Measurements from ENCODE around the gene CCDC171. TPM values are rescaled to one million over a fixed set of nuclear protein-coding genes. Genes with fewer than 3 reads are reported as not detected.

The CCDC171 gene
- total and polyA plus RNA-seq, 8 donors, result 1.5 to 3.7 (median 2.7) TPM

- H3K4me3 ChIP-seq, result no peak overlapping the region
- H3K9me3 ChIP-seq, result no peaks in the 10 kb centered on the region
- ATAC-seq (no peak), DNase-seq (no peak), FAIRE-seq (no peak)
- H3K4me1 ChIP-seq, result peaks cover 0 to 5% (median 0%) of the 10 kb centered on the region in 3 donors
- H3K27me3 ChIP-seq, result no peaks in the 10 kb centered on the region
- no peaks in the 10 kb centered on the region for H3K36me3 ChIP-seq
- intact Hi-C loops (cut with DNase I), result no loop called here
- 93 to 94% methylated on average over 1 of the region's 1 CpG for WGBS, 2 donors
- TF ChIP-seq, protein P1, sequence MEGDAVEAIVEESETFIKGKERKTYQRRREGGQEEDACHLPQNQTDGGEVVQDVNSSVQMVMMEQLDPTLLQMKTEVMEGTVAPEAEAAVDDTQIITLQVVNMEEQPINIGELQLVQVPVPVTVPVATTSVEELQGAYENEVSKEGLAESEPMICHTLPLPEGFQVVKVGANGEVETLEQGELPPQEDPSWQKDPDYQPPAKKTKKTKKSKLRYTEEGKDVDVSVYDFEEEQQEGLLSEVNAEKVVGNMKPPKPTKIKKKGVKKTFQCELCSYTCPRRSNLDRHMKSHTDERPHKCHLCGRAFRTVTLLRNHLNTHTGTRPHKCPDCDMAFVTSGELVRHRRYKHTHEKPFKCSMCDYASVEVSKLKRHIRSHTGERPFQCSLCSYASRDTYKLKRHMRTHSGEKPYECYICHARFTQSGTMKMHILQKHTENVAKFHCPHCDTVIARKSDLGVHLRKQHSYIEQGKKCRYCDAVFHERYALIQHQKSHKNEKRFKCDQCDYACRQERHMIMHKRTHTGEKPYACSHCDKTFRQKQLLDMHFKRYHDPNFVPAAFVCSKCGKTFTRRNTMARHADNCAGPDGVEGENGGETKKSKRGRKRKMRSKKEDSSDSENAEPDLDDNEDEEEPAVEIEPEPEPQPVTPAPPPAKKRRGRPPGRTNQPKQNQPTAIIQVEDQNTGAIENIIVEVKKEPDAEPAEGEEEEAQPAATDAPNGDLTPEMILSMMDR (IDR thresholded peaks at IDR 0.05), result no peak
- H3K27ac ChIP-seq, result no peak overlapping the region
Measured at GRCh38 chr9:15512204-15512603, 40.6 kb upstream of the CCDC171 start.

DNA sequence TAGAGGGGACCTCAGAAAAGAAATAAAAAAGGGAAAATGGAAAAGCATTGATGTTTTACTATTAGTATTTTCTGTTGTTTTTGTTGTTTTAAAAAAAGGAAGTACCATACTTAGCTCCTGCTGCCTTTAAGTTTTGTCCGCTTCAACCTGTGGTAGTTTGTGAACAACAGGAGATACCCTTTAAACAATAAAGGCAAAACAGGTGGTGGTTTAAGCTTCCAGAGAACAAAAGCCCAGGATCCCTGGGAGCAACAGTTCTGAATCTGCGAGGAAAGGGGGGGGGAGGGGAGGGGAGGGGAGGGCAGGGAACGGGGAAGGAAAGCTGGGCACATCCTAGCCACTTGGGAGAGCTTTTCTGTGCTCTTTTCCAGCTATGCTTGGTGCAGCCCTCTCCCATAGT lies 40.0 kb upstream of the CCDC171 start:
- no peak for FAIRE-seq
- ATAC-seq, result no peak
- TF ChIP-seq, protein P1 (IDR thresholded peaks at IDR 0.05), result no peak
- Histone ChIP-seq H3K27me3 (no peaks in the 10 kb centered on the region), H3K4me3 (no peak overlapping the region), H3K4me1 (peaks cover 0 to 5% (median 0%) of the 10 kb centered on the region in 3 donors), H3K9me3 (no peaks in the 10 kb centered on the region), H3K36me3 (no peaks in the 10 kb centered on the region), H3K27ac (no peak overlapping the region)
- WGBS, 2 donors, result 69 to 79% methylated on average over 3 of the region's 3 CpGs
- intact Hi-C loops (cut with DNase I), result no loop called here
- DNase-seq, result no peak

- Histone ChIP-seq H3K4me3 (no peak overlapping the region), H3K4me1 (peaks cover 0 to 5% (median 0%) of the 10 kb centered on the region in 3 donors), H3K36me3 (no peaks in the 10 kb centered on the region), H3K27ac (no peak overlapping the region), H3K9me3 (no peaks in the 10 kb centered on the region), H3K27me3 (no peaks in the 10 kb centered on the region)
- FAIRE-seq (no peak), ATAC-seq (no peak), DNase-seq (no peak)
- TF ChIP-seq, protein P1 (IDR thresholded peaks at IDR 0.05), result no peak
- WGBS, 2 donors, result 52 to 54% methylated on average over 1 of the region's 1 CpG
- intact Hi-C loops (cut with DNase I), result no loop called here
Measured at GRCh38 chr9:15513335-15513734, 39.5 kb upstream of the CCDC171 start.

- no peak for FAIRE-seq
- H3K4me3 ChIP-seq, result no peak overlapping the region
- WGBS, 2 donors, result 86 to 93% methylated on average over 2 of the region's 2 CpGs
- no peak for DNase-seq
- H3K27me3 ChIP-seq, result no peaks in the 10 kb centered on the region
- intact Hi-C loops (cut with DNase I), result no loop called here
- ATAC-seq, result no peak
- no peaks in the 10 kb centered on the region for H3K4me1 ChIP-seq
- H3K36me3 ChIP-seq, result no peaks in the 10 kb centered on the region
- TF ChIP-seq, protein P1 (IDR thresholded peaks at IDR 0.05), result no peak
- no peak overlapping the region for H3K27ac ChIP-seq
- H3K9me3 ChIP-seq, result no peaks in the 10 kb centered on the region
Measured at GRCh38 chr9:15519831-15520230, 33.0 kb upstream of the CCDC171 start.

- intact Hi-C loops (cut with DNase I), result no loop called here
- no peak overlapping the region for H3K4me3 ChIP-seq
- H3K9me3 ChIP-seq, result no peaks in the 10 kb centered on the region
- no peaks in the 10 kb centered on the region for H3K36me3 ChIP-seq
- DNase-seq, result no peak
- FAIRE-seq, result no peak
- 65 to 67% methylated on average over 8 of the region's 8 CpGs for whole genome bisulfite sequencing, 2 donors
- H3K27me3 ChIP-seq, result no peaks in the 10 kb centered on the region
- no peak for ATAC-seq
- no peak overlapping the region for H3K27ac ChIP-seq
- H3K4me1 ChIP-seq, result no peaks in the 10 kb centered on the region
- TF ChIP-seq, protein P1 (IDR thresholded peaks at IDR 0.05), result no peak
Measured at GRCh38 chr9:15521254-15521653, 31.6 kb upstream of the CCDC171 start.
